Activated CD8-positive, alpha-beta T cell treated with anti-CD3 and anti-CD28 coated beads for 36 hours (primary cell): Measurements from ENCODE around the gene NAT9. TPM values are rescaled to one million over a fixed set of nuclear protein-coding genes. Genes with fewer than 3 reads are reported as not detected.

Source experiments
- ATAC-seq: fragments of 200-7000 bp; cut with Tn5 transposase; one replicate; pipeline ENCODE4 v1.10.0; 2021; ENCODE audit warnings: mild to moderate bottlenecking, moderate library complexity
- CTCF ChIA-PET: fragments of 350-600 bp; sonication (Branson Sonifier 250); formaldehyde crosslinking; loops from one replicate; lab custom pipeline; 2021; ENCODE audit warnings: antibody characterized with exemption; lab: Charles Lee
- POLR2A ChIA-PET: fragments of 350-600 bp; sonication (Branson Sonifier 250); formaldehyde crosslinking; loops from one replicate; lab custom pipeline; 2021; ENCODE audit warnings: antibody characterized with exemption; lab: Charles Lee
- DNase-seq: peaks from one replicate; pipeline ENCODE4 v3.0.0-alpha.2; 2020
- H3K27ac Mint-ChIP-seq: one replicate; pipeline ENCODE4 v1.8.0; 2021; ENCODE audit warnings: mild to moderate bottlenecking, mixed read lengths
- H3K27me3 Mint-ChIP-seq: one replicate; pipeline ENCODE4 v1.8.0; 2021; ENCODE audit warnings: mixed read lengths
- H3K36me3 Mint-ChIP-seq: one replicate; pipeline ENCODE4 v1.8.0; 2021; ENCODE audit warnings: low read depth, mixed read lengths
- H3K4me1 Mint-ChIP-seq: one replicate; pipeline ENCODE4 v1.8.0; 2021; ENCODE audit warnings: low read depth, mixed read lengths
- H3K4me3 Mint-ChIP-seq: one replicate; pipeline ENCODE4 v1.8.0; 2021; ENCODE audit warnings: mild to moderate bottlenecking, moderate library complexity, mixed read lengths
- H3K9me3 Mint-ChIP-seq: one replicate; pipeline ENCODE4 v1.8.0; 2021; ENCODE audit warnings: mixed read lengths
- intact Hi-C: fragments of 100-400 bp; cut with micrococcal nuclease; formaldehyde crosslinking; loops from one replicate; pipeline ENCODE4 v1.10.0; 2022
- total RNA-seq, 2 experiments: library from RNA; stranded (reverse); gene quantifications; one replicate each; pipeline ENCODE4 v1.2.3, GENCODE V29; 2021
- TF ChIP-seq, protein P1 (sequence below): fragments of 200-600 bp; IDR thresholded peaks from one replicate; pipeline ENCODE4 v1.8.0; 2022; ENCODE audit warnings: antibody characterized with exemption, mild to moderate bottlenecking

Gene NAT9
- total RNA-seq, 2 experiments from 2014 or later = 35.5 to 42.4 TPM

DNA sequence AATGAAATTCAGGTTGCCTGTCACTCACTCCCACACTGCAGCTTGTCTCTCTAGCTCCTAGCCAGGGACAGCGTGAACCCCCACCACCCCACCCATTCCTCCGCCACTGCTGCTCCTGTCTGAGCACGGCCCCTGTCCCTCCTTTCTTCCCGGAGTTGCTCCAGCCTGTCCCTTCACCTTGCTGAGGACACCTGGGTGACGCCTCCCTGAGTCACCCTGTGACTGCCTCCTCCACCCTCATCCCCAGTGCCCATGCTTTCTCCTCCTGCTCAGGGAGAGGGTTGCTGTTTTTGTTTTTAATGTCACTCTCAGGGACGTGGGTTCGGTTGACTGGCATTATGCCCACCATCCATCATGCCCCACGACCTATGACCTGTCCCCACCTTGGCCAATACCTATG is 25.8 kb upstream of the NAT9 start:
- Mint-ChIP-seq H3K9me3 (no peaks in the 10 kb centered on the region), H3K36me3 (peaks cover 4% of the 10 kb centered on the region), H3K27me3 (no peaks in the 10 kb centered on the region), H3K4me3 (no peak overlapping the region), H3K27ac (no peak overlapping the region), H3K4me1 (no peaks in the 10 kb centered on the region)
- intact Hi-C loops = no loop called here
- DNase-seq = no peak
- ChIA-PET CTCF (interaction anchor here (1.1 to 1.5 kb wide), 2 partner anchors 10 to 145 kb away, joined by 3 to 8 read pairs; no protein-coding TSS in a partner anchor), POLR2A (no interaction called here)
- TF ChIP-seq, protein P1, sequence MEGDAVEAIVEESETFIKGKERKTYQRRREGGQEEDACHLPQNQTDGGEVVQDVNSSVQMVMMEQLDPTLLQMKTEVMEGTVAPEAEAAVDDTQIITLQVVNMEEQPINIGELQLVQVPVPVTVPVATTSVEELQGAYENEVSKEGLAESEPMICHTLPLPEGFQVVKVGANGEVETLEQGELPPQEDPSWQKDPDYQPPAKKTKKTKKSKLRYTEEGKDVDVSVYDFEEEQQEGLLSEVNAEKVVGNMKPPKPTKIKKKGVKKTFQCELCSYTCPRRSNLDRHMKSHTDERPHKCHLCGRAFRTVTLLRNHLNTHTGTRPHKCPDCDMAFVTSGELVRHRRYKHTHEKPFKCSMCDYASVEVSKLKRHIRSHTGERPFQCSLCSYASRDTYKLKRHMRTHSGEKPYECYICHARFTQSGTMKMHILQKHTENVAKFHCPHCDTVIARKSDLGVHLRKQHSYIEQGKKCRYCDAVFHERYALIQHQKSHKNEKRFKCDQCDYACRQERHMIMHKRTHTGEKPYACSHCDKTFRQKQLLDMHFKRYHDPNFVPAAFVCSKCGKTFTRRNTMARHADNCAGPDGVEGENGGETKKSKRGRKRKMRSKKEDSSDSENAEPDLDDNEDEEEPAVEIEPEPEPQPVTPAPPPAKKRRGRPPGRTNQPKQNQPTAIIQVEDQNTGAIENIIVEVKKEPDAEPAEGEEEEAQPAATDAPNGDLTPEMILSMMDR = no peak
- no peak for ATAC-seq

DNA sequence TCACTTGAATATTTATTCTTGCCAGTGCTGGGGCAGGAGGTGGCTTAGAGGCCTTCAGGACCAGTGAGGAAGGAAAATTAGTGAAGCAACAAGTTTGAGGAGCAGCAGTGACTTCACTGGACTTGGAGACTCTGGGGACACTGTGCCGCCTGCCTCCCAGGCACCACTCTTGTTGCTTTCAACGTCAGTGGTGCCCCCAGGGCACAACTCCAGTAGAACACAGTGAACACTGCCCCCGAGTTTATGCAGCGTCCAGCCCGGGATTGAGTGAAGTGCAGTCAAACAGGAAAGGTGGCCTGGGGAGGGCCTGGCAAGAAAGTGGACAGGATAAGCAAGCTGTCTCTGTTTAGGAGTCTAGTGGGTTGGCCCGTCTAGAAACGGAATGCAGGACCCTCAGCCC is 24.4 kb upstream of the NAT9 start:
- H3K36me3 Mint-ChIP-seq = peaks cover 8% of the 10 kb centered on the region
- TF ChIP-seq, protein P1 = no peak
- no peak overlapping the region for H3K27ac Mint-ChIP-seq
- H3K4me3 Mint-ChIP-seq = no peak overlapping the region
- DNase-seq (no peak), ATAC-seq (no peak)
- no peaks in the 10 kb centered on the region for H3K9me3 Mint-ChIP-seq
- H3K27me3 Mint-ChIP-seq = no peaks in the 10 kb centered on the region
- ChIA-PET POLR2A (no interaction called here), CTCF (interaction anchor here (1.5 kb wide), 1 partner anchor 9 kb away, joined by 8 read pairs; no protein-coding TSS in a partner anchor)
- no peaks in the 10 kb centered on the region for H3K4me1 Mint-ChIP-seq
- intact Hi-C loops = no loop called here

DNA sequence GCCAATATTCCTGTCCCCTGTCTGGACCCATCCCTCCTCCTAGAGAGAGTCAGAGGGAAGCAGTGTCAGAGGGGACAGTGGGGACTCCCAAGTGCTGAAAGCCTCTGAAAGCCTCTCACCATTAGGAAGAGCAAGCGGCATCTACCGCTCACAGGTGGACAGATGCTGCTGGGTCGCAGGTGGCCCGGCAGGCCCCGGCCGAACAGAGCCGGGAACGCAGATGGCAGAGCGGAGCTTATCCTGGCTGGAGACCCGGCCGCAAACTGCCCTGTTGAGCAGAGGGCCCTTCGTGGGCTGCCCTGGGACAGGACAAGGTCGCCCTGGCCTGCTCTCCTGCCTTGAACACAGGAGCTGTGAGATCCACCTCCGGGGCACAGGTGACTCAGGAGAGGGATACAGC is 23.0 kb upstream of the NAT9 start:
- ATAC-seq = no peak
- POLR2A ChIA-PET = no interaction called here

DNA sequence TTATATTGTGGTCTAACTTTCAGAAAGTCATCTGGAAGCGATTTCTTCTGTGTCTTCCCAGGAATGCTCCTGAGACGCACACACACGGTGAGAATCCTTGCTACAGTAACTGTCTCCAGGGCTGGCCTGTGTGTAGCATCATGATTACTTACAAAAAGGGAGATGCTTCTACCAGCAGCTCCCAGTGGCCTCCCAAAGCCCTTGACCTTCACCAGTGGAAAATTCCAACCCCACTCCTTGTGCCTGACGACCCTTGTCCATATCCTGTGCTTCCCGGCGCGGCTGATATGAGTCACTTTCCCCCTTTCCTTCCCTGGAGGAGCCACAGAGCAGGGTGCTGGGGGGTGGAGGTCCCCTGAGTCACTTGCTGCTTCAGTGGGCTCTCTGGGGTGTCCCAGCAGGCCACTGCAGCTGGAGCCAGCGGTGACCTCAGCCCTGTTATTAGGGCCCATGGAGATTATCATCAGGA is 22.1 kb upstream of the NAT9 start:
- ChIA-PET POLR2A (no interaction called here), CTCF (no interaction called here)
- no peaks in the 10 kb centered on the region for H3K4me1 Mint-ChIP-seq
- intact Hi-C loops = no loop called here
- H3K27me3 Mint-ChIP-seq = no peaks in the 10 kb centered on the region
- peaks cover 13% of the 10 kb centered on the region for H3K36me3 Mint-ChIP-seq
- DNase-seq (no peak), ATAC-seq (no peak)
- TF ChIP-seq, protein P1 = no peak
- no peak overlapping the region for H3K4me3 Mint-ChIP-seq
- H3K9me3 Mint-ChIP-seq = no peaks in the 10 kb centered on the region
- no peak overlapping the region for H3K27ac Mint-ChIP-seq

More for the DNA sequence above, 23.0 kb upstream of the NAT9 start:
- H3K27ac Mint-ChIP-seq = no peak overlapping the region
- no peaks in the 10 kb centered on the region for H3K4me1 Mint-ChIP-seq
- intact Hi-C loops = no loop called here
- H3K4me3 Mint-ChIP-seq = no peak overlapping the region
- H3K27me3 Mint-ChIP-seq = no peaks in the 10 kb centered on the region
- DNase-seq = no peak
- TF ChIP-seq, protein P1 = no peak
- peaks cover 13% of the 10 kb centered on the region for H3K36me3 Mint-ChIP-seq
- CTCF ChIA-PET = no interaction called here
- H3K9me3 Mint-ChIP-seq = no peaks in the 10 kb centered on the region

DNA sequence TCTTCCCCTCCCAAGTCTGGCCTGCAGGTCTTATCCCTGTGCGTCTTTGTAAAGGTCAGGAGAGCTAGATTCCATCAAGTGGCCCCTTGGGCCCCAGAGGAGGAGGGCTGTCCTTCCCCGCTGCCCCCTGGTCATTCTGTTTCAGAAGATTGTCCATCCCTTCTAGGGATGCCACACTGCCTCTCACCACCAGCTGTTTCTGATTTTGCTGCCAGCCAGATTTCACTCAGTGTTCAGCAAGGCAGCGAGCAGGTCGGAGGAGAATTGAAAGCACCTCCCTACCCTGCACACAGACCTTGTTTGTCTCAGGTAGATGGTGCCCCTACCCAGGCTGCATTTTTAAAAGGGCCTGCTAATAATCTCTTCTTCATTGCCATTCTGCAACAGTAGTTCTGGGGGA is 21.7 kb upstream of the NAT9 start:
- ChIA-PET CTCF (interaction anchor here (7.9 kb wide), 1 partner anchor 63 kb away, joined by 247 read pairs; the partner anchor contains the start of gene GRIN2C), POLR2A (no interaction called here)
- ATAC-seq (no peak), DNase-seq (no peak)
- Mint-ChIP-seq H3K27ac (no peak overlapping the region), H3K4me3 (no peak overlapping the region), H3K27me3 (no peaks in the 10 kb centered on the region), H3K4me1 (no peaks in the 10 kb centered on the region), H3K9me3 (no peaks in the 10 kb centered on the region), H3K36me3 (peaks cover 14% of the 10 kb centered on the region)
- TF ChIP-seq, protein P1 = no peak
- intact Hi-C loops = no loop called here
